ENCODE data around the gene CYYR1.

Gene CYYR1

DNA sequence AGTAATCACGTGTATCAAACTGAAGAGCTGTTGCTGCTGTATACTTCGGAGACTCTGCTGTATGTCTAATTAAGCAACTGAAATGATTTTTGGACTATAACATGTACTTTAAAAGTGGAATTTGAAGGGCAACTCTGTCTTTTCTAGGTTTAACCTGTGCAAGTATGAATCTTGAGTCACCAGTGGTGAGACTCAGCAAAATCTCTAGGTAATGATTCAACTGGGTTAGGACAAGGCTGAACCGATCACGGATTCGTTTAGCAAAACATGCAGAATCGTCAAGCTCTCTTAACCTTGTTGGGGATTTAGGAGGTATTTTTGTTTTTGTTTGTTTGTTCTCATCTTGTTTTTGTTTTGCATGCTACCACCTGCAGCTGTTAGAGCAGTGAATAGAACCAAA is 149.6 kb downstream of the CYYR1 start:
- DNase-seq = no peak

DNA sequence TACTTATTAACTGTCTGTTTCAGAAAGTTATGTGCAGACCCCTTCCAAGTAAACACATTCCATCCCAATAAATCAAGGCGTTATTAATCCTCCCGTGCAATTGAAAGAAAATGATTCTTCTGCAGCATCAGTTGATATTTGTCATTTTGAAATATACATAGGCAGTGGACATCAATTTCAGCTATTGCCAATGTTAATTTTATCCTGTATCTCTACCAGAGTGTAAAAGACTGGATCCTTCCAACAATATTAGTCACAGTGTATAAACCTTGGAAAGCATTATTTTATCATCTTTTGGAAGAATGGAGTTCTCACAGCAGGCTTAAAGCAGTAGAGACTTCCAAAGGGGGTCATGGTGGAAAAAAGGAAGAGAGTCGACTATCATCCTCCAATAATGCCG is 150.4 kb downstream of the CYYR1 start:
- DNase-seq = no peak

DNA sequence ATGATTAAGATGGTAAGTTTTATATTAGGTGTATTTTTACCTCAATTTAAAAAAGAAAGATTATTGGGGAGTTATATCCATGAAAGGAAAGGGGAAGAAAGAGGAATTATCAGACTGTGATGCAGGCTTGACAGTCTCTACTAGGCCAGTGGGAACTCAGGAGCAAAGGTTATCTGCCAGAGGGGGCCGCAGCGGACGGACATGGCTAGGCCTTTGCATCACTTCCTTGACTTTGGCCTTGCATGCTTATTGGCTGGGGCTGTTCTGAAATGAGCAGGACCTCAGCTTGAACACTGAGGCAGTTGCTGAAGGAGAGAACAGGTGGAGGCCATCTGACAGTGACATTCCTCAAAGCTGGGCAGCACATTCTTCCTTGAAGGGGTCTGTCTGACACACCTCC is 150.9 kb downstream of the CYYR1 start:
- DNase-seq = no peak

DNA sequence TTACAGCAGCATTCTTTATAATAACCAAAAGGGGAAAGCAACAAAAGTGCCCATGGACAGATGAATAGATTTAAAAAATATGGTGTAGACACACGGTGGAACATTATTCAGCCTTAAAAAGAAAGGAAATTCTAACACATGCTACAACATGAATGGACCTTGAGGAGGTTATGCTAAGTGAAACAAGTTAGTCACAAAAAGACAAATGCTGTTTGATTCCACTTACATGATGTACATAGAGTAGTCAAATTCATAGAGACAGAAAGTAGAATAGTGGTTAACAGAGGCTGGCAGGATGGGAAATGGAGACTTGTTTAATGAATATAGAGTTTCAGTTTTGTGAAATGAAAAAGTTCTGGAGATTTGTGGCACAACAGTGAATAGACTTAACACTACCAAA is 151.4 kb downstream of the CYYR1 start:
- no peak for DNase-seq

All from NCI-H2171 treated with DMSO at 0.1 percent for 48 hours (cell line).